Measurements from ENCODE around the gene CA14.
A peak's percentile ranks its signal among the peaks of the same experiment; 100 is the strongest.
"Not testable (repeated sequence)": the region's sequence is repeated elsewhere in the genome, so short reads cannot be mapped to it uniquely, and the experiment has no call there.

CA14 gene

GRCh38 chr1:150281758-150282557 is 24.4 kb downstream of the CA14 start, which contains the start of gene CIART:
Gene CIART (plus strand): TSS chr1:150282554. CDS start chr1:150283268, 714 bp downstream.
- peak; percentile 73 to 77 for DNase-seq

- DNase-seq = no peak
Observed at GRCh38 chr1:150282558-150282958, 25.0 kb downstream of the CA14 start.

GRCh38 chr1:150283260-150283659 is 25.7 kb downstream of the CA14 start:
- no peak for DNase-seq

GRCh38 chr1:150288382-150288781 is 30.8 kb downstream of the CA14 start:
- DNase-seq = no peak

GRCh38 chr1:150288822-150289221 is 31.2 kb downstream of the CA14 start:
- no peak for DNase-seq

GRCh38 chr1:150293433-150294253 is 36.1 kb downstream of the CA14 start, which contains the start of gene MRPS21:
Gene MRPS21 (plus strand): TSS chr1:150293861. CDS start chr1:150294367, 506 bp downstream.
- DNase-seq = peak; percentile 78 to 79

- no peak for DNase-seq
Observed at GRCh38 chr1:150295476-150295875, 37.9 kb downstream of the CA14 start.

- DNase-seq = no peak
Observed at GRCh38 chr1:150299716-150300115, 42.1 kb downstream of the CA14 start.

- DNase-seq = no peak
Observed at GRCh38 chr1:150302338-150302737, 44.8 kb downstream of the CA14 start.

GRCh38 chr1:150302902-150303301 is 45.3 kb downstream of the CA14 start:
- DNase-seq = no peak

GRCh38 chr1:150308585-150308984 is 51.0 kb downstream of the CA14 start:
- not testable (repeated sequence) for DNase-seq

- DNase-seq = no peak
Observed at GRCh38 chr1:150309758-150310508, 52.4 kb downstream of the CA14 start.

GRCh38 chr1:150311762-150312161 is 54.2 kb downstream of the CA14 start:
- DNase-seq = no peak
